OCI-LY3 (cell line): ENCODE results near the gene KRT13.

Source experiments
- H2AFZ ChIP-seq: fragments of 200-600, 300-600 bp; shearing (Covaris generic); 2 replicates; pipeline ENCODE4 v1.6.0; 2014; ENCODE audit warnings: antibody characterized with exemption, low read depth, low read length
- H3K27ac ChIP-seq: fragments of 200-600, 300-600 bp; sonication (generic); 2 replicates; pipeline ENCODE4 v1.5.1; 2014; ENCODE audit warnings: mild to moderate bottlenecking, low read length, moderate library complexity, mixed read lengths
- H3K27me3 ChIP-seq: fragments of 200-600, 300-600 bp; sonication (generic); 2 replicates; pipeline ENCODE4 v1.6.1; 2014; ENCODE audit warnings: low read depth, low read length, mixed read lengths
- H3K36me3 ChIP-seq: fragments of 200-600, 300-600 bp; sonication (generic); replicated peaks from 2 replicates; pipeline ENCODE3; 2014; ENCODE audit warnings: low read depth, low read length, mixed read lengths
- H3K4me1 ChIP-seq: fragments of 300-600, 200-600 bp; sonication (generic); 2 replicates; pipeline ENCODE4 v1.6.1; 2014; ENCODE audit warnings: low read length, mixed read lengths
- H3K4me2 ChIP-seq: fragments of 200-600, 300-600 bp; sonication (generic); 2 replicates; pipeline ENCODE4 v1.6.1; 2014; ENCODE audit warnings: low read length, mixed read lengths
- H3K4me3 ChIP-seq: fragments of 300-600, 200-600 bp; sonication (generic); 2 replicates; pipeline ENCODE4 v1.5.1; 2014; ENCODE audit warnings: antibody characterized with exemption, mild to moderate bottlenecking, low read length, moderate library complexity
- H3K79me2 ChIP-seq: fragments of 300-600, 200-600 bp; shearing (Covaris generic); 2 replicates; pipeline ENCODE4 v1.6.1; 2014; ENCODE audit warnings: mild to moderate bottlenecking, low read length, mixed read lengths
- H3K9ac ChIP-seq: fragments of 300-600, 200-600 bp; shearing (Covaris generic); 2 replicates; pipeline ENCODE4 v1.6.0; 2014; ENCODE audit warnings: mild to moderate bottlenecking, low read length, moderate library complexity
- H3K9me3 ChIP-seq: fragments of 200-600, 300-600 bp; shearing (Covaris generic); 2 replicates; pipeline ENCODE4 v1.6.1; 2014; ENCODE audit warnings: low read length, mixed read lengths; ENCODE audit not compliant: insufficient read depth
- H4K20me1 ChIP-seq: fragments of 200-600, 300-600 bp; sonication (generic); 2 replicates; pipeline ENCODE4 v1.6.1; 2016; ENCODE audit warnings: low read length, mixed read lengths; ENCODE audit not compliant: insufficient read depth
- CTCF ChIP-seq: fragments of 200-600, 300-600 bp; sonication (generic); IDR thresholded peaks from 2 replicates; pipeline ENCODE4 v1.5.1; 2014; ENCODE audit warnings: antibody characterized with exemption, low read length, low read depth
- EZH2phosphoT487 ChIP-seq: fragments of 200-600 bp; shearing (Covaris generic); IDR thresholded peaks from 2 replicates; pipeline ENCODE4 v1.6.1; 2018; ENCODE audit warnings: antibody characterized with exemption, mixed run types, low read depth

Gene KRT13

GRCh38 chr17:41453066-41453465 lies 52.3 kb downstream of the KRT13 start:
- no peak overlapping the region for H2AFZ ChIP-seq
- H3K9ac ChIP-seq, result no peak overlapping the region
- H3K4me2 ChIP-seq, result no peak overlapping the region

GRCh38 chr17:41452281-41452680 lies 53.1 kb downstream of the KRT13 start:
- no peaks in the 10 kb centered on the region for H3K79me2 ChIP-seq
- TF ChIP-seq EZH2phosphoT487, result no peak
- no peak for TF ChIP-seq CTCF

More at GRCh38 chr17:41453066-41453465, 52.3 kb downstream of the KRT13 start:
- Histone ChIP-seq H3K79me2 (no peaks in the 10 kb centered on the region), H4K20me1 (no peaks in the 10 kb centered on the region), H3K4me1 (no peaks in the 10 kb centered on the region), H3K4me3 (no peak overlapping the region), H3K36me3 (no peaks in the 10 kb centered on the region), H3K9me3 (no peaks in the 10 kb centered on the region), H3K27me3 (peaks cover 25% of the 10 kb centered on the region; the same call in 1 of the 2 replicates), H3K27ac (no peak overlapping the region)
- TF ChIP-seq EZH2phosphoT487 (no peak), CTCF (no peak)

GRCh38 chr17:41451154-41451728 lies 54.2 kb downstream of the KRT13 start:
- no peaks in the 10 kb centered on the region for H3K9me3 ChIP-seq
- H3K79me2 ChIP-seq, result no peaks in the 10 kb centered on the region
- H3K4me1 ChIP-seq, result no peaks in the 10 kb centered on the region
- TF ChIP-seq EZH2phosphoT487, result no peak
- TF ChIP-seq CTCF, result no peak
- no peak overlapping the region for H3K4me2 ChIP-seq
- H3K4me3 ChIP-seq, result no peak overlapping the region
- no peaks in the 10 kb centered on the region for H4K20me1 ChIP-seq
- H3K36me3 ChIP-seq, result no peaks in the 10 kb centered on the region
- no peak overlapping the region for H2AFZ ChIP-seq
- H3K9ac ChIP-seq, result no peak overlapping the region
- H3K27ac ChIP-seq, result no peak overlapping the region
- peaks cover 26% of the 10 kb centered on the region for H3K27me3 ChIP-seq

More at GRCh38 chr17:41452281-41452680, 53.1 kb downstream of the KRT13 start:
- Histone ChIP-seq H3K9me3 (no peaks in the 10 kb centered on the region), H3K9ac (no peak overlapping the region), H4K20me1 (no peaks in the 10 kb centered on the region), H2AFZ (no peak overlapping the region), H3K27ac (no peak overlapping the region), H3K27me3 (peaks cover 18% of the 10 kb centered on the region; the same call in 1 of the 2 replicates), H3K4me3 (no peak overlapping the region), H3K36me3 (no peaks in the 10 kb centered on the region), H3K4me1 (no peaks in the 10 kb centered on the region), H3K4me2 (no peak overlapping the region)
